ENCODE data around the gene HRG. TPM values are rescaled to one million over a fixed set of nuclear protein-coding genes. Genes with fewer than 3 reads are reported as not detected.

Gene HRG
- total RNA-seq = not detected in 2 replicates

GRCh38 chr3:186665625-186666188 lies at the start of gene HRG:
Gene HRG, plus strand, starts transcription at chr3:186666014. Its CDS starts 18 bp downstream, at chr3:186666032.

DNA sequence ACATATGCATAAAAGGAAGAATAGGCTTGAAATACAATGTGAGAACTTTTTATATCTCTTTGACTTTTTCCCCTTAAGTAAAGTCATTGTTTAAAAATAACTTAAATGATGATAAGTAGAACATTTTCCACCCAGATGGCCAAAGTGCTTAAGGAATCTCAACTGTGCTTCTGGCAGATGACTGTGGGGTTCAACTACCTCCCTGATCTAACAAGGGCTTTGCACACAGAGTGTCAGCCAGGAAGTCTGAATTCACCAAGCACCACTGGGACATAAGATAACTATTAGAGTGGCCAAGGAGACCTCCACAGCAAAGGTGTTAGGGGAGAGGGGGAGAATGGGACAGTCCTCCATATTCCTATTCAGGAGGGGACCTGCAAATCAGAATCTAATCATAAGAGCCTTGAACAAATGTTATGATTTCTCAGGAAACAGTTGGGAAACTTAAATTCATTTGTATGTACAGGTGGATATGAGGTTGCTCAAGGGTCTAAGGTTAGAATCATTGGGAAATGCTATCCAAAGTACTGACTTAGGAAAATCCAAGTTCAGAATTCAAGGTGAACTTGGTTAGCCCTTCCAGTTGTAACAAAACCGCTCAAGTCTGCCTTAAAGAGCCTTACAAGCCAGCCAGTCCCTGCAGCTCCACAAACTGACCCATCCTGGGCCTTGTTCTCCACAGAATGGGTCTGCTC lies 25.9 kb upstream of the HRG start, which contains the start of gene FETUB:
TSS of gene FETUB (plus strand) at position 622 of the 695 bp plus-strand sequence. CDS start at position 684, 62 bp downstream.

DNA sequence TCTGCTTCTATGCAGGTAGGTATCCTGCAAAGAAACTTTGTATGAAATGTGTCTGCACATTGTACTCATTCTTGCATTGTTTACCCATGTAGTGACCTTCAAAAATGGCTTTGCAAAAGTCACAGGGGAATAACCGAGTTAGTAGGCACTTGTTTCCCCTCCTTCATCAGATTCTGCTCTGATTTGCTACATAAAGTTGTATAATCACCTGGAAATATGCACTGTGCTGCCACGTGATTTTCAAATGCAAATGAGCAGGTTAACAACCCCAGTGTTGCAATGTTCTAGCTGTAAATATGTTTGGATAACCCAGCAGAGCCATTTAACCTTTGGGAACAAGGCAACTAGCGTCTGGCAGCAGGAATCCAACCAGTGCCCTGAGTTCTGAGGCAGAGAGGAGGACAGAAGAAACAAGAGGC lies 51.2 kb downstream of the HRG start, which contains the start of gene KNG1:
TSS of gene KNG1 (plus strand) at position 321 of the 419 bp plus-strand sequence. CDS start 184 bp downstream, outside the sequence.

Other genes with a start within 250 kb of the HRG start
- gene CRYGS, start 121.6 kb upstream of the HRG start, total RNA-seq = 0.65 and 1.1 TPM in 2 replicates
- 11.6 and 15.7 TPM in 2 replicates for gene TBCCD1, start 98.7 kb upstream of the HRG start, total RNA-seq
- gene DNAJB11, start 95.3 kb upstream of the HRG start, total RNA-seq = 59.5 and 63.9 TPM in 2 replicates
- gene AHSG, start 53.0 kb upstream of the HRG start, total RNA-seq = not detected in 2 replicates
- not detected in 2 replicates for gene FETUB, start 25.6 kb upstream of the HRG start, total RNA-seq
- not detected in 2 replicates for gene KNG1, start 51.3 kb downstream of the HRG start, total RNA-seq
- gene EIF4A2, start 117.6 kb downstream of the HRG start, total RNA-seq = 240 and 273 TPM in 2 replicates
- gene RFC4, start 140.5 kb downstream of the HRG start, total RNA-seq = 25.6 and 30.1 TPM in 2 replicates
- not detected in 2 replicates for gene ADIPOQ, start 176.7 kb downstream of the HRG start, total RNA-seq